OCI-LY1 (cell line): ENCODE results near the gene RBPMS2.

Experiments used
- H2AFZ ChIP-seq: fragments of 200-600 bp; sonication (generic), shearing (Covaris generic); 2 replicates; pipeline ENCODE4 v1.6.0; 2014; ENCODE audit warnings: antibody characterized with exemption, mild to moderate bottlenecking, low read length
- H3F3A ChIP-seq: fragments of 200-600 bp; sonication (generic), shearing (Covaris generic); 2 replicates; pipeline ENCODE4 v1.6.0; 2014; ENCODE audit warnings: mild to moderate bottlenecking, antibody characterized with exemption, low read length, moderate library complexity; ENCODE audit not compliant: insufficient read depth
- H3K27ac ChIP-seq: fragments of 200-600 bp; sonication (generic); 2 replicates; pipeline ENCODE4 v1.5.1; 2014; ENCODE audit warnings: low read length, mixed run types, mild to moderate bottlenecking, low read depth; ENCODE audit not compliant: poor library complexity, severe bottlenecking
- H3K27me3 ChIP-seq: fragments of 200-600 bp; sonication (generic); 2 replicates; pipeline ENCODE4 v1.6.0; 2014; ENCODE audit warnings: antibody characterized with exemption, mild to moderate bottlenecking, low read length, moderate library complexity; ENCODE audit not compliant: insufficient read depth
- H3K36me3 ChIP-seq: fragments of 200-600 bp; sonication (generic); 2 replicates; pipeline ENCODE4 v1.6.1; 2014; ENCODE audit warnings: mild to moderate bottlenecking, antibody characterized with exemption, low read length, moderate library complexity, mixed read lengths; ENCODE audit not compliant: insufficient read depth
- H3K4me1 ChIP-seq: fragments of 200-600 bp; sonication (generic); 2 replicates; pipeline ENCODE4 v1.5.1; 2014; ENCODE audit warnings: mild to moderate bottlenecking, low read length, moderate library complexity; ENCODE audit not compliant: insufficient read depth, severe bottlenecking
- H3K4me2 ChIP-seq: fragments of 200-600 bp; sonication (generic), shearing (Covaris generic); 2 replicates; pipeline ENCODE4 v1.6.1; 2014; ENCODE audit warnings: low read length
- H3K4me3 ChIP-seq: fragments of 200-600 bp; sonication (generic); 2 replicates; pipeline ENCODE4 v1.5.1; 2014; ENCODE audit warnings: low read length, low read depth, mild to moderate bottlenecking, mixed read lengths; ENCODE audit not compliant: poor library complexity, severe bottlenecking
- H3K79me2 ChIP-seq: fragments of 200-600 bp; shearing (Covaris generic); 2 replicates; pipeline ENCODE4 v1.6.1; 2016; ENCODE audit warnings: mixed run types, low read length, mixed read lengths; ENCODE audit not compliant: insufficient read depth
- H3K9ac ChIP-seq: fragments of 200-600 bp; sonication (generic), shearing (Covaris generic); 2 replicates; pipeline ENCODE4 v1.6.1; 2014; ENCODE audit warnings: mild to moderate bottlenecking, low read length, mixed read lengths
- H3K9me2 ChIP-seq: fragments of 200-600 bp; sonication (generic), shearing (Covaris generic); 2 replicates; pipeline ENCODE4 v1.6.1; 2014; ENCODE audit warnings: low read depth, mild to moderate bottlenecking, low read length, mixed read lengths
- H3K9me3 ChIP-seq: fragments of 200-600 bp; shearing (Covaris generic); 2 replicates; pipeline ENCODE4 v1.6.1; 2014; ENCODE audit warnings: low read length, mixed read lengths
- H4K20me1 ChIP-seq: fragments of 200-600 bp; sonication (generic), shearing (Covaris generic); 2 replicates; pipeline ENCODE4 v1.6.0; 2016; ENCODE audit warnings: mild to moderate bottlenecking, low read length; ENCODE audit not compliant: insufficient read depth
- EZH2 ChIP-seq: fragments of 200-600 bp; sonication (generic), shearing (Covaris generic); IDR thresholded peaks from 2 replicates; pipeline ENCODE4 v1.8.0; 2017; ENCODE audit warnings: borderline replicate concordance, mixed run types, mild to moderate bottlenecking, antibody characterized with exemption, low read length, moderate library complexity, mixed read lengths
- TF ChIP-seq, protein P1 (sequence below): fragments of 200-600 bp; sonication (generic), shearing (Covaris generic); IDR thresholded peaks from 2 replicates; pipeline ENCODE4 v1.5.1; 2017; ENCODE audit warnings: mild to moderate bottlenecking, antibody characterized with exemption, low read length, moderate library complexity, mixed read lengths

The RBPMS2 gene

DNA sequence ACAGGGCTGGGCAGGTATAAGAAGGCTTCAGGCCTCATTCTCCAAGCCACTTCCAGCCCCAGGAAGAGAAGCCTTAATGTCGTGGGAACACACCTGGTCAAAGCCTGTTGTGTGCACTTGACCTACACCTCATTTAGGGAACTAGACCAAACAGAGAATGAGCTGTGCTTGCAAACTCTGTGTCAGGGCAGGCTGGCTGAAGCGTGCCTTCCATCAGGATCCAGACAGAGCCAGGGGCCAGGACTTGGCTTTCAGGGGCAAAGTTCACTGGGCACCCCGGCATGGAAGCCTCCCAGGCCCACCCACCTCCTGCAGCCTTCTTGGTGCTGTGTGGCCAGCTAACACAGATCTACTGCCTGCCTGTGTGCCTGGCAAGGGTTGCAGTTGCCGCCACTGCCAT, 11.5 kb downstream of the RBPMS2 start:
- H3K27me3 ChIP-seq, result peaks cover 4% of the 10 kb centered on the region; the same call in 1 of the 2 replicates
- H3K36me3 ChIP-seq, result no peaks in the 10 kb centered on the region
- no peaks in the 10 kb centered on the region for H3K9me3 ChIP-seq
- no peaks in the 10 kb centered on the region for H3K79me2 ChIP-seq
- H3K27ac ChIP-seq, result no peak overlapping the region
- H3K4me3 ChIP-seq, result no peak overlapping the region
- no peak overlapping the region for H3K4me2 ChIP-seq
- no peaks in the 10 kb centered on the region for H3F3A ChIP-seq
- no peaks in the 10 kb centered on the region for H3K9me2 ChIP-seq
- no peak overlapping the region for H3K9ac ChIP-seq
- no peak overlapping the region for H2AFZ ChIP-seq
- no peak for TF ChIP-seq EZH2
- TF ChIP-seq, protein P1, sequence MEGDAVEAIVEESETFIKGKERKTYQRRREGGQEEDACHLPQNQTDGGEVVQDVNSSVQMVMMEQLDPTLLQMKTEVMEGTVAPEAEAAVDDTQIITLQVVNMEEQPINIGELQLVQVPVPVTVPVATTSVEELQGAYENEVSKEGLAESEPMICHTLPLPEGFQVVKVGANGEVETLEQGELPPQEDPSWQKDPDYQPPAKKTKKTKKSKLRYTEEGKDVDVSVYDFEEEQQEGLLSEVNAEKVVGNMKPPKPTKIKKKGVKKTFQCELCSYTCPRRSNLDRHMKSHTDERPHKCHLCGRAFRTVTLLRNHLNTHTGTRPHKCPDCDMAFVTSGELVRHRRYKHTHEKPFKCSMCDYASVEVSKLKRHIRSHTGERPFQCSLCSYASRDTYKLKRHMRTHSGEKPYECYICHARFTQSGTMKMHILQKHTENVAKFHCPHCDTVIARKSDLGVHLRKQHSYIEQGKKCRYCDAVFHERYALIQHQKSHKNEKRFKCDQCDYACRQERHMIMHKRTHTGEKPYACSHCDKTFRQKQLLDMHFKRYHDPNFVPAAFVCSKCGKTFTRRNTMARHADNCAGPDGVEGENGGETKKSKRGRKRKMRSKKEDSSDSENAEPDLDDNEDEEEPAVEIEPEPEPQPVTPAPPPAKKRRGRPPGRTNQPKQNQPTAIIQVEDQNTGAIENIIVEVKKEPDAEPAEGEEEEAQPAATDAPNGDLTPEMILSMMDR, result no peak
- H3K4me1 ChIP-seq, result peaks cover 8% of the 10 kb centered on the region
- H4K20me1 ChIP-seq, result no peaks in the 10 kb centered on the region

GRCh38 chr15:64763462-64763861, 11.9 kb downstream of the RBPMS2 start:
- no peaks in the 10 kb centered on the region for H3K9me2 ChIP-seq
- peaks cover 8% of the 10 kb centered on the region for H3K4me1 ChIP-seq
- H3F3A ChIP-seq, result no peaks in the 10 kb centered on the region
- no peak overlapping the region for H3K4me3 ChIP-seq
- TF ChIP-seq, protein P1, result no peak
- no peak for TF ChIP-seq EZH2
- peaks cover 4% of the 10 kb centered on the region; the same call in 1 of the 2 replicates for H3K27me3 ChIP-seq
- H3K36me3 ChIP-seq, result no peaks in the 10 kb centered on the region
- no peaks in the 10 kb centered on the region for H3K79me2 ChIP-seq
- no peak overlapping the region for H2AFZ ChIP-seq
- H4K20me1 ChIP-seq, result no peaks in the 10 kb centered on the region
- no peak overlapping the region for H3K9ac ChIP-seq
- no peak overlapping the region for H3K4me2 ChIP-seq
- H3K27ac ChIP-seq, result no peak overlapping the region
- H3K9me3 ChIP-seq, result no peaks in the 10 kb centered on the region

- Histone ChIP-seq H3K4me3 (no peak overlapping the region), H3K27ac (no peak overlapping the region), H3K36me3 (no peaks in the 10 kb centered on the region), H3K9me2 (no peaks in the 10 kb centered on the region), H3F3A (no peaks in the 10 kb centered on the region), H3K9ac (no peak overlapping the region), H3K9me3 (no peaks in the 10 kb centered on the region), H4K20me1 (no peaks in the 10 kb centered on the region), H3K27me3 (peaks cover 4% of the 10 kb centered on the region; the same call in 1 of the 2 replicates), H2AFZ (no peak overlapping the region), H3K4me1 (peaks cover 8% of the 10 kb centered on the region), H3K79me2 (no peaks in the 10 kb centered on the region), H3K4me2 (no peak overlapping the region)
- TF ChIP-seq, protein P1, result no peak
- TF ChIP-seq EZH2, result no peak
Observed at GRCh38 chr15:64763021-64763420, 12.4 kb downstream of the RBPMS2 start.
